ENCODE measurements around the gene CDX1. TPM values are rescaled to one million over a fixed set of nuclear protein-coding genes. Genes with fewer than 3 reads are reported as not detected.

The CDX1 gene
- total RNA-seq, 1 donor from 2014 or later, result 1.0 TPM

DNA sequence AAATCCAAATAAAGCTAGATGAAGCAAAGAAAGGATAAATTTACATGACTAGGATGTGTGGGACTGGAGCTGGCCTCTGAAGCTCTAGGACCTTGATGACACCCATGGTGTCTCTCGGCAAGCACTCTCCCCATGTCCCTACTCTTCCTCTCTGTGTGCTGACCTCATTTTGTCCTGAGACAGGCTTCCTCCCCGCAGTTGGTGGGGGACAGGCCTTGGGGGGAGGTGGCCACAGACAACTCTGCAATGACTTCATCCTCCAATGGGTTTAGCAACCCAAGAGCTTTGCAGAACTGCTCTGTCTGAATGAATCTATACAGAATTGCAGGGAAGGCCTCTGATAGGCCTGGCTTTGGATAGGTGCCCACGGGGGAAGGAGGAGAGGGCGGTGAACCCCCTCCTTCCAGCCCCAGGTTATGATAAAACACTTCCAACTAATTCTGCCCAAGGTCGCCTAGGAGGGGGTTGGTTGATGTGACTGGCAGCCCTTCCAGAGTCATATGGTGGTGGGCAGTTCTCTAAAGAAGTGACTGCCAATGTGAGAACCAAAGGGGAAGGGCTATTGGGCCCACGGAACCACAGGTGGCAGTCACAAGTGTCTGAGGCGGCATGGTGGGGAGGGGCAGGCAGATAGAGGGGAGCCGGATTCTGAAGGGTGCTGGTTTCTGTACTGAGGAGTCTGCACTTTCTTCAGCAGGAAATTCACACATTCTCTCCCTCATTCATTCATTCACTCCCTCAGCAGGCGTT, 29.3 kb downstream of the CDX1 start:
- Mint-ChIP-seq H3K27ac (ENCODE audit: unreplicated experiment) (no peak overlapping the region), H3K4me1 (ENCODE audit: unreplicated experiment) (no peaks in the 10 kb centered on the region), H3K4me3 (ENCODE audit: unreplicated experiment) (no peak overlapping the region), H3K36me3 (ENCODE audit: unreplicated experiment) (no peaks in the 10 kb centered on the region), H3K9me3 (ENCODE audit: unreplicated experiment) (no peaks in the 10 kb centered on the region), H3K27me3 (ENCODE audit: unreplicated experiment) (peaks cover 49% of the 10 kb centered on the region)
- TF ChIP-seq, protein P1, sequence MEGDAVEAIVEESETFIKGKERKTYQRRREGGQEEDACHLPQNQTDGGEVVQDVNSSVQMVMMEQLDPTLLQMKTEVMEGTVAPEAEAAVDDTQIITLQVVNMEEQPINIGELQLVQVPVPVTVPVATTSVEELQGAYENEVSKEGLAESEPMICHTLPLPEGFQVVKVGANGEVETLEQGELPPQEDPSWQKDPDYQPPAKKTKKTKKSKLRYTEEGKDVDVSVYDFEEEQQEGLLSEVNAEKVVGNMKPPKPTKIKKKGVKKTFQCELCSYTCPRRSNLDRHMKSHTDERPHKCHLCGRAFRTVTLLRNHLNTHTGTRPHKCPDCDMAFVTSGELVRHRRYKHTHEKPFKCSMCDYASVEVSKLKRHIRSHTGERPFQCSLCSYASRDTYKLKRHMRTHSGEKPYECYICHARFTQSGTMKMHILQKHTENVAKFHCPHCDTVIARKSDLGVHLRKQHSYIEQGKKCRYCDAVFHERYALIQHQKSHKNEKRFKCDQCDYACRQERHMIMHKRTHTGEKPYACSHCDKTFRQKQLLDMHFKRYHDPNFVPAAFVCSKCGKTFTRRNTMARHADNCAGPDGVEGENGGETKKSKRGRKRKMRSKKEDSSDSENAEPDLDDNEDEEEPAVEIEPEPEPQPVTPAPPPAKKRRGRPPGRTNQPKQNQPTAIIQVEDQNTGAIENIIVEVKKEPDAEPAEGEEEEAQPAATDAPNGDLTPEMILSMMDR (IDR thresholded peaks at IDR 0.05), result no peak
- DNase-seq (ENCODE audit: extremely low spot score, unreplicated experiment), result no peak

DNA sequence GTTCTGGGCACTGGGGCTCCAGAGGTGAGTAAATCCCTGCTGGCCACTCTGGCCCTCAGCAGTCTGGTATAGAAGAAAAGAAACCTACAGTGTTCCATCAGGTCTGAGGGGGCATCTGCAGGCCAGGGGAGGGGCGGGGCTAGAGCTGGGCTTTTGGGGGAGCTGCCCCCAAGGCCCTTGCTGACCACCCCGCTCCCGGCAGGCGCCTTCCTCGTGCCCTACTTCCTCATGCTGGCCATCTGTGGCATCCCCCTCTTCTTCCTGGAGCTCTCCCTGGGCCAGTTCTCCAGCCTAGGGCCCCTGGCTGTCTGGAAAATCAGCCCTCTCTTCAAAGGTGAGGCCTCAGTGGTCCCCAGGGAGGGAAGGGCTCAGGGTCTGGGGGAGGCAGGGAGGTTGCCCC, 29.9 kb downstream of the CDX1 start:
- H3K4me1 Mint-ChIP-seq (ENCODE audit: unreplicated experiment), result no peaks in the 10 kb centered on the region
- TF ChIP-seq, protein P1 (IDR thresholded peaks at IDR 0.05), result no peak
- no peaks in the 10 kb centered on the region for H3K9me3 Mint-ChIP-seq (ENCODE audit: unreplicated experiment)
- no peak overlapping the region for H3K4me3 Mint-ChIP-seq (ENCODE audit: unreplicated experiment)
- H3K27me3 Mint-ChIP-seq (ENCODE audit: unreplicated experiment), result peaks cover 46% of the 10 kb centered on the region
- DNase-seq (ENCODE audit: extremely low spot score, unreplicated experiment), result no peak
- no peak overlapping the region for H3K27ac Mint-ChIP-seq (ENCODE audit: unreplicated experiment)
- no peaks in the 10 kb centered on the region for H3K36me3 Mint-ChIP-seq (ENCODE audit: unreplicated experiment)

DNA sequence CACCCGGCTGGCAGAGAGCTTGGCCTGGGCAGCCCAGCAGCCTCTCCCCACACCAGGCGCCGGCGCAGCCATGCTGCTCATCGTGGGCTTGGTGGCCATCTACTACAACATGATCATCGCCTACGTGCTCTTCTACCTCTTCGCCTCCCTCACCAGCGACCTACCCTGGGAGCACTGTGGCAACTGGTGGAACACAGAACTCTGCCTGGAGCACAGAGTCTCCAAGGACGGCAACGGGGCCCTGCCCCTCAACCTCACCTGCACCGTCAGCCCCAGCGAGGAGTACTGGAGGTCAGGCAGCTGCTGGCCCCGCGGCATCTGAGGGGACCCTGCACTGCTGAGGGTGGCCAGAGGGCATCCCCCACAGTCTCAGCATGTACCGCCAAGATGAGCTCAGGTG, 30.4 kb downstream of the CDX1 start:
- Mint-ChIP-seq H3K4me1 (ENCODE audit: unreplicated experiment) (no peaks in the 10 kb centered on the region), H3K9me3 (ENCODE audit: unreplicated experiment) (no peaks in the 10 kb centered on the region), H3K27me3 (ENCODE audit: unreplicated experiment) (peaks cover 41% of the 10 kb centered on the region), H3K4me3 (ENCODE audit: unreplicated experiment) (no peak overlapping the region), H3K36me3 (ENCODE audit: unreplicated experiment) (no peaks in the 10 kb centered on the region), H3K27ac (ENCODE audit: unreplicated experiment) (no peak overlapping the region)
- DNase-seq (ENCODE audit: extremely low spot score, unreplicated experiment), result no peak
- TF ChIP-seq, protein P1 (IDR thresholded peaks at IDR 0.05), result no peak

DNA sequence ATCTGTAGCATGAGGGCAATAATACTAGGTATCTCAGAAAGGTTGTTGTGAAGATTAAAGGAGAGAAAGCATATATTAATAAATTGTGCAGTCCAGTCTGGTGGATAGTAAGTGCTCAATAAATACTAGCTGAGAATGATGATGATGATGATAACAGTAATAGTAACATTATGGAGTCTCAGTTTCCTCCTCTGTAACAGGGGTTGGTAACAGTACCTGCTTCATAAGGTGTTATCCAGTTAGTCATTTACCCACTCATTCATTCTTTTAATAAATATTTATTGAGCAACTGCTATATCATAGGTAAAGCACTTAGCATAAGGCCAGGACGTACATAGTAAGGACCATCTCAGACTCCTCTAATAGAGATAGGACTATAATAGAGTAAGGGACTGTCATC, 30.9 kb downstream of the CDX1 start:
- Mint-ChIP-seq H3K27me3 (ENCODE audit: unreplicated experiment) (peaks cover 39% of the 10 kb centered on the region), H3K36me3 (ENCODE audit: unreplicated experiment) (no peaks in the 10 kb centered on the region), H3K27ac (ENCODE audit: unreplicated experiment) (no peak overlapping the region), H3K9me3 (ENCODE audit: unreplicated experiment) (no peaks in the 10 kb centered on the region), H3K4me1 (ENCODE audit: unreplicated experiment) (no peaks in the 10 kb centered on the region), H3K4me3 (ENCODE audit: unreplicated experiment) (no peak overlapping the region)
- DNase-seq (ENCODE audit: extremely low spot score, unreplicated experiment), result no peak
- TF ChIP-seq, protein P1 (IDR thresholded peaks at IDR 0.05), result no peak

DNA sequence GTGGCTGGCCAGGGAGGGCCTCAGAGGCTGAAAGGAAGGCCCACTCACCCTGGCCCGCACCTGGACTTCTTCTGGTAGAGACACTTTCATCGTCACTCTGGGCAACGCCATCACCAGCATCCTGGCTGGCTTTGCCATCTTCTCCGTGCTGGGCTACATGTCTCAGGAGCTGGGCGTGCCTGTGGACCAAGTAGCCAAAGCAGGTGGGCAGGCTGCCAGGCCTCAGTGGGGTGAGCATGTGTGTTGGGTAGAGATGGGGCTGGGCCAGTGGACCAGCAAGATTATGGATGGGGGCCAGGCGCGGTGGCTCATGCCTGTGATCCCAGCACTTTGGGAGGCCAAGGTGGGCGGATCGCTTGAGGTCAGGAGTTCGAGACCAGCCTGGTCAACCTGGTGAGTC, 35.9 kb downstream of the CDX1 start:
- H3K9me3 Mint-ChIP-seq (ENCODE audit: unreplicated experiment), result no peaks in the 10 kb centered on the region
- no peak overlapping the region for H3K4me3 Mint-ChIP-seq (ENCODE audit: unreplicated experiment)
- TF ChIP-seq, protein P1 (IDR thresholded peaks at IDR 0.05), result no peak
- H3K27me3 Mint-ChIP-seq (ENCODE audit: unreplicated experiment), result peaks cover 28% of the 10 kb centered on the region
- H3K27ac Mint-ChIP-seq (ENCODE audit: unreplicated experiment), result no peak overlapping the region
- DNase-seq (ENCODE audit: extremely low spot score, unreplicated experiment), result no peak
- H3K36me3 Mint-ChIP-seq (ENCODE audit: unreplicated experiment), result no peaks in the 10 kb centered on the region
- no peaks in the 10 kb centered on the region for H3K4me1 Mint-ChIP-seq (ENCODE audit: unreplicated experiment)

All from osteocyte (in vitro differentiated cells).